Suprapubic skin (tissue), 4 donors: Measurements from ENCODE around the gene ATG4D. TPM values are rescaled to one million over a fixed set of nuclear protein-coding genes. Genes with fewer than 3 reads are reported as not detected.

Experiments
- DNase-seq, 2 donors: peaks; one replicate each; pipeline ENCODE4 v3.0.0-alpha.2; 2019; ENCODE audit warnings: low spot score in 2 of 2
- H3K27ac ChIP-seq: fragments of 200-600 bp; sonication (generic); one replicate; pipeline ENCODE4 v1.5.1; 2019
- H3K27me3 ChIP-seq: fragments of 200-600 bp; sonication (generic); one replicate; pipeline ENCODE4 v1.5.1; 2019
- H3K36me3 ChIP-seq: fragments of 200-600 bp; sonication (generic); one replicate; pipeline ENCODE4 v1.5.1; 2019
- H3K4me1 ChIP-seq: fragments of 200-600 bp; sonication (generic); one replicate; pipeline ENCODE4 v1.5.1; 2019
- H3K4me3 ChIP-seq: fragments of 200-600 bp; sonication (generic); one replicate; pipeline ENCODE4 v1.5.1; 2019; ENCODE audit warnings: mild to moderate bottlenecking
- H3K9me3 ChIP-seq: fragments of 200-600 bp; sonication (generic); one replicate; pipeline ENCODE4 v1.5.1; 2019
- CTCF ChIP-seq, 2 donors: fragments of 200-600 bp in 1 of 2; fragments of 450-650 bp in 1 of 2; sonication (generic) in 1 of 2; IDR thresholded peaks; one replicate each; pipeline ENCODE4 v1.5.1; 2016 to 2019; ENCODE audit warnings: antibody characterized with exemption in 2 of 2, mild to moderate bottlenecking in 1 of 2, moderate library complexity in 1 of 2
- EP300 ChIP-seq: sonication (generic); formaldehyde crosslinking; IDR thresholded peaks from one replicate; pipeline ENCODE4 v1.6.1; 2017; ENCODE audit warnings: antibody characterized with exemption
- POLR2A ChIP-seq, 2 donors: fragments of 450-650 bp; IDR thresholded peaks; one replicate each; pipeline ENCODE4 v1.6.1; 2017; ENCODE audit warnings: antibody characterized with exemption in 2 of 2, mild to moderate bottlenecking in 2 of 2, moderate library complexity in 2 of 2
- POLR2AphosphoS5 ChIP-seq, 3 donors: sonication (generic); formaldehyde crosslinking; IDR thresholded peaks; one replicate each; pipeline ENCODE4 v1.6.1; 2017; ENCODE audit warnings: antibody characterized with exemption in 3 of 3
- WGBS: methylation state at CpG from one replicate; pipeline ENCODE4 v1.1.5; 2018; 5-methylcytosine and 5-hydroxymethylcytosine counted together
- total RNA-seq, 4 donors: library from RNA; depleted of rRNA; stranded (reverse); fragments of >200 nt; gene quantifications; one replicate each; pipeline ENCODE4 v1.1.0, GENCODE V29; 2016

Gene ATG4D
- total RNA-seq, 4 donors from 2014 or later = 52.2 to 80.8 (median 63.6) TPM

GRCh38 chr19:10574462-10574861 is 30.8 kb downstream of the ATG4D start:
- no peaks in the 10 kb centered on the region for H3K9me3 ChIP-seq
- TF ChIP-seq POLR2A (IDR thresholded peaks at IDR 0.05) = no peak
- TF ChIP-seq EP300 = no peak
- TF ChIP-seq CTCF (IDR thresholded peaks at IDR 0.05) = no peak
- TF ChIP-seq POLR2AphosphoS5 (IDR thresholded peaks at IDR 0.05) = no peak
- H3K27me3 ChIP-seq = no peaks in the 10 kb centered on the region
- no peak overlapping the region for H3K27ac ChIP-seq
- WGBS = 83% methylated on average over 8 of the region's 8 CpGs
- no peak for DNase-seq
- peaks cover 10% of the 10 kb centered on the region for H3K4me1 ChIP-seq
- H3K4me3 ChIP-seq = no peak overlapping the region
- H3K36me3 ChIP-seq = peaks cover 6% of the 10 kb centered on the region

- TF ChIP-seq EP300 (no peak), POLR2AphosphoS5 (IDR thresholded peaks at IDR 0.05) (no peak), CTCF (IDR thresholded peaks at IDR 0.05) (no peak)
- H3K36me3 ChIP-seq = peaks cover 6% of the 10 kb centered on the region
- peaks cover 6% of the 10 kb centered on the region for H3K4me1 ChIP-seq
- H3K27me3 ChIP-seq = no peaks in the 10 kb centered on the region
- H3K9me3 ChIP-seq = no peaks in the 10 kb centered on the region
- DNase-seq = no peak
- no peak overlapping the region for H3K27ac ChIP-seq
- WGBS = 83% methylated on average over 6 of the region's 6 CpGs
- no peak overlapping the region for H3K4me3 ChIP-seq
Measured at GRCh38 chr19:10575011-10575716, 31.5 kb downstream of the ATG4D start.

- no peak for DNase-seq
- H3K4me3 ChIP-seq = no peak overlapping the region
- TF ChIP-seq EP300 (no peak), POLR2AphosphoS5 (IDR thresholded peaks at IDR 0.05) (no peak), POLR2A (IDR thresholded peaks at IDR 0.05) (no peak)
- 93% methylated on average over 6 of the region's 6 CpGs for WGBS
- no peaks in the 10 kb centered on the region for H3K9me3 ChIP-seq
- peaks cover 9% of the 10 kb centered on the region for H3K36me3 ChIP-seq
- H3K4me1 ChIP-seq = peaks cover 5% of the 10 kb centered on the region
- no peak overlapping the region for H3K27ac ChIP-seq
- H3K27me3 ChIP-seq = no peaks in the 10 kb centered on the region
Measured at GRCh38 chr19:10577951-10578350, 34.2 kb downstream of the ATG4D start.

GRCh38 chr19:10580979-10581631 is 37.4 kb downstream of the ATG4D start:
- no peak overlapping the region for H3K4me3 ChIP-seq
- H3K9me3 ChIP-seq = no peaks in the 10 kb centered on the region
- peaks cover 6% of the 10 kb centered on the region for H3K36me3 ChIP-seq
- no peak overlapping the region for H3K27ac ChIP-seq
- DNase-seq = peak; percentile 92 to 95
- H3K27me3 ChIP-seq = no peaks in the 10 kb centered on the region
- 28% methylated on average over 20 of the region's 31 CpGs for WGBS
- peaks cover 7% of the 10 kb centered on the region for H3K4me1 ChIP-seq
- TF ChIP-seq POLR2AphosphoS5 (IDR thresholded peaks at IDR 0.05) (peak in 1 of 3 donors; percentile 68), CTCF (IDR thresholded peaks at IDR 0.05) (peak; percentile 96 to 100), POLR2A (IDR thresholded peaks at IDR 0.05) (no peak)

- Histone ChIP-seq H3K36me3 (peaks cover 3% of the 10 kb centered on the region), H3K27ac (no peak overlapping the region)
- TF ChIP-seq POLR2A (IDR thresholded peaks at IDR 0.05) = no peak
- TF ChIP-seq CTCF (IDR thresholded peaks at IDR 0.05) = no peak
- no peak for TF ChIP-seq POLR2AphosphoS5 (IDR thresholded peaks at IDR 0.05)
- TF ChIP-seq EP300 = no peak
Measured at GRCh38 chr19:10582091-10582490, 38.4 kb downstream of the ATG4D start.

More at GRCh38 chr19:10582091-10582490, 38.4 kb downstream of the ATG4D start:
- H3K4me3 ChIP-seq = no peak overlapping the region
- WGBS = 88% methylated on average over 13 of the region's 13 CpGs
- H3K27me3 ChIP-seq = peaks cover 4% of the 10 kb centered on the region
- no peak for DNase-seq
- peaks cover 7% of the 10 kb centered on the region for H3K4me1 ChIP-seq
- no peaks in the 10 kb centered on the region for H3K9me3 ChIP-seq
